ENCODE data around the gene TMEM255B.
"Not testable (repeated sequence)": the region's sequence is repeated elsewhere in the genome, so short reads cannot be mapped to it uniquely, and the experiment has no call there.

DNA sequence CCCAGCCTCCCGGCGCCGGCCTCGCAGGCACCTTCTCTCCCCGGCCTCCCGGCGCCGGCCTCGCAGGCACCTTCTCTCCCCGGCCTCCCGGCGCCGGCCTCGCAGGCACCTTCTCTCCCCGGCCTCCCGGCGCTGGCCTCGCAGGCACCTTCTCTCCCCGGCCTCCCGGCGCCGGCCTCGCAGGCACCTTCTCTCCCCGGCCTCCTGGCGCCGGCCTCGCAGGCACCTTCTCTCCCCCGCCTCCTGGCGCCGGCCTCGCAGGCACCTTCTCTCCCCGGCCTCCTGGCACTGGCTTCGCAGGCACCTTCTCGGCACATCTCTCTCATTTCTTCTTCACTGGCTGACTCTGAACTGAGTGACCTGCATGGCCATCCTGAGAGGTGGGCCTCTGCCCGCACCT, 67.4 kb downstream of the TMEM255B start:
- TF ChIP-seq, protein P1, sequence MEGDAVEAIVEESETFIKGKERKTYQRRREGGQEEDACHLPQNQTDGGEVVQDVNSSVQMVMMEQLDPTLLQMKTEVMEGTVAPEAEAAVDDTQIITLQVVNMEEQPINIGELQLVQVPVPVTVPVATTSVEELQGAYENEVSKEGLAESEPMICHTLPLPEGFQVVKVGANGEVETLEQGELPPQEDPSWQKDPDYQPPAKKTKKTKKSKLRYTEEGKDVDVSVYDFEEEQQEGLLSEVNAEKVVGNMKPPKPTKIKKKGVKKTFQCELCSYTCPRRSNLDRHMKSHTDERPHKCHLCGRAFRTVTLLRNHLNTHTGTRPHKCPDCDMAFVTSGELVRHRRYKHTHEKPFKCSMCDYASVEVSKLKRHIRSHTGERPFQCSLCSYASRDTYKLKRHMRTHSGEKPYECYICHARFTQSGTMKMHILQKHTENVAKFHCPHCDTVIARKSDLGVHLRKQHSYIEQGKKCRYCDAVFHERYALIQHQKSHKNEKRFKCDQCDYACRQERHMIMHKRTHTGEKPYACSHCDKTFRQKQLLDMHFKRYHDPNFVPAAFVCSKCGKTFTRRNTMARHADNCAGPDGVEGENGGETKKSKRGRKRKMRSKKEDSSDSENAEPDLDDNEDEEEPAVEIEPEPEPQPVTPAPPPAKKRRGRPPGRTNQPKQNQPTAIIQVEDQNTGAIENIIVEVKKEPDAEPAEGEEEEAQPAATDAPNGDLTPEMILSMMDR (IDR thresholded peaks at IDR 0.05), result not testable (repeated sequence)
- TF ChIP-seq POLR2A (IDR thresholded peaks at IDR 0.05), result not testable (repeated sequence)

Data from Peyer's patch (tissue), 4 donors.